ENCODE results near the gene CTSE.
"Not testable (repeated sequence)": the region's sequence is repeated elsewhere in the genome, so short reads cannot be mapped to it uniquely, and the experiment has no call there.

Gene CTSE

DNA sequence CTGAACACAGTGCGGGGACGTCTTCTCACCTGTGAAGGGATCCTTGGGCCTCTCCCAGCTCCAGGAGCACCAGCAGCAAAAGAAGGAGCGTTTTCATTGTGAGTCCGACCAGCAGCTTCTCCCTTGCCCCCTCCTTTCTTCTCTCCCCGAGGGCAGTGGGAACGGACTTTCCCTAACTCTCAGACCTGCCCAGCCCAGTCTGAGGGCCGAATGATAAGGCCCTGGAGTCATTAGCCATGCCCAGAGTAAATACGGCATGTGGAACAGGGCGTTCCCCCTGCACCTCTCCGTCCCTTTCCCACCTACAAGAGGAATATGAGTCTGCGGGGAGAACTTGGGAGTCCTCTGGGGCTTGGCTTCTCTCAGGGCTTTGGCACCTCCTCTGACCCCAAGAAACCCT lies at the start of gene CTSE:
Gene CTSE, minus strand, starts transcription at position 201 of the 400 bp plus-strand sequence. Its CDS starts 104 bp downstream, at position 97.
- no peak for DNase-seq (ENCODE audit: low read depth in 3 of 3)

DNA sequence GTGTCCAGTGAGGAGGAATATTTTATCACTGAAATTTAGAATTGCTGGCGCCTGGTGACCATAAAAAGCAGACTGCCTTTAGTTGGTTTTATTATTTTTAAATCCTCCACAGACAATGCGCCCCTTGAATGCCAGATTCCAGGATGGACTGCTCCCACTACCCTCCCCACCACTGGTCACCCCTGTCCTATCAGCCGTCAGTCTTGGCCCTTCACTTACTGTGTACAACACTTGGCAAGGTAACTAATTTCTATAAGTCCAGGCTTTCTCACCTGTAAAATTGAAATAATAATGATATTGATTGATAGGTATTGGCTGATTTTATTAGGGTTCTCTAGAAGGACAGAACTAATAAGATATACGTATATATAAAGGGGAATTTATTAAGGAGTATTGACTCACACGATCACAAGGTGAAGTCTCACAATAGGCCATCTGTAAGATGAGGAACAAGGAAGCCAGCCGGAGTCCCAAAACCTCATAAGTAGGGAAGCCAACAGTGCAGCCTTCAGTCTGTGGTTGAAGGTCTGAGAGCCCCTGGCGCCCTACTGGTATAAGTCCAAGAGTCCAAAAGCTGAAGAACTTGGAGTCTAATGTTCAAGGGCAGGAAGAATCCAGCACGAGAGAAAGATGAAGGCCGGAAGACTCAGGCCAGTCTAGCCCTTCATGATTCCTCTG lies 47.1 kb upstream of the CTSE start:
- no peak for DNase-seq (ENCODE audit: low read depth in 3 of 3)

GRCh38 chr1:206068314-206068713 lies 44.6 kb upstream of the CTSE start:
- no peak for DNase-seq (ENCODE audit: low read depth in 3 of 3)

- no peak for DNase-seq (ENCODE audit: low read depth in 3 of 3)
These were observed 44.0 kb upstream of the CTSE start for GRCh38 chr1:206067486-206068227.

DNA sequence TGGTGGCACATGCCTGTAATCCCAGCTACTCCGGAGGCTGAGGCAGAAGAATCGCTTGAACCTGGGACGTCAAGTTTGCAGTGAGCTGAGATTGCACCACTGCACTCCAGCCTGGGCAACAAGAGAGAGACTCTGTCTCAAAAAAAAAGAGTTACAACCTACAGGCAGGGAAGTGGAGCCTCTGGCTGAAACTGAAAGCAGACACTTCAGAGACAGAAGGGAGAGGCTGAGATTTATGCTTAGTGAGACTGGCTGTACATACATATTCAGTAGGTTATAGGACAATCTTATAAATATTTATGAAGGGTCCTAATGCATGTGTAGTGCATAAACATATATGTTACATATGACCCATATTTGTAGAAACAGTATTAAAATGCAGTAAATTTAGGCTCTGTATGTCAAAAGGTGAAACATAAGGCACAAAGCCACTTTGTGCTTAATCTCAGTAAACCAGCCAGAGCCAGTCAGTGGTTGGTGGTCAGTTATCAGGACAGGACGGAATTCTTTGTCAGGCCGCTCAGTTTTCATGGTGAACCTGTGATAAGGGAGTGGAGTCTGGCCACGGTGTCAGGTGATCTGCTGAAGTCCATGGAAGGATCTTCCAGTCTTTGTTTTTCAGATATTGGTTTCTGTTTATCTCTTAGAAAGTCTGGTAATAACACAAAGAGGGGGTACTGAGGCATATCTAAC lies 42.9 kb upstream of the CTSE start:
- DNase-seq (ENCODE audit: low read depth in 3 of 3), result no peak

DNA sequence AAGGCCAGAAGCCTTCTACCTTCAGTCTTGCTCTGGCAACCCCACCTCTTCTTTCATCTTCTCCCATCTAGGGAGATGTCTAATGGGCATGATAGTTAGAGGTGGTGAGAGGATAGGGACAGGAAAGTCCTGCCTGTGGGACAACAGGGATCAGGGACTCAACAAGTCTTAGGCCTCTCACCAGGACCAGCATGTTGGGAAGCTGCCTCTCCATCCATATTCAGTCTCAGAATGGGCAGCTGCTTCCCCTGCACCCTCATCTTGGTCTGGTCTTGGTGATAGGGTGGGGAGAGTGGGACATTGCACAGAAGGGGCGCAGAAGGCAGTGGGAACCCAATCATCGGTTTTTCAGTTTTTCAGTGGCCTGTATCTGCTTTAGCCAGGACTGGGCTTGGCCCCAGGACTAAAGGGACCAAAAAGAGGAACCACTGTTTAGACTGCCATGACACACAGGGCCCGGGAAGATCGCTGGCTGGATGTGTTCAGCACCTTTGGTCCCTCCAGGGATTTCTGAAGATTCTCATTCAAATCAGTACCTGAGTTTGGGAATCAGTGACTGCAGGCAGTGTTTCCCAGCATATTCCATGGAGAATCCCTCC lies 42.0 kb upstream of the CTSE start:
- DNase-seq (ENCODE audit: low read depth in 3 of 3), result no peak

- DNase-seq (ENCODE audit: low read depth in 3 of 3), result not testable (repeated sequence)
These were observed 40.8 kb upstream of the CTSE start for GRCh38 chr1:206064501-206064900.

- not testable (repeated sequence) for DNase-seq (ENCODE audit: low read depth in 3 of 3)
These were observed 40.3 kb upstream of the CTSE start for GRCh38 chr1:206064001-206064400.

DNA sequence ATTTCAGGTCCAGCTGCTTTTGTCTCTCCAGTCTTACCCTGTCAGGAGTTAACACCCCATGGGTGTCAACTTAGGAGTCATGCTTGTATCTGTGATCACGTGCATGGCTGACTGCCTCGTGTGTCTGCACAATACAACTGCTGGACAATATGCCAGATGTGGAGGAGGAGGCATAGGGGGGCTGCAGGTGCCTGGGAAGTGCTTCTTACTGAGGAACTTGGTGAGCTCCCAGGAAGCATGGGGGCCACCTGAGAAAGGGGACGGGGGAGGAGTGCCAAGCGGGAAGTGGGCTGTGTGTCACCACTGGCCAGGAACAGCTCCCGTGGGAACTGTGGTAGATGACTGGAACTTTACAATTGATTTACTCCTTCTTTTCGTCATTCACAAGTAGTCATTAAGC lies 38.8 kb upstream of the CTSE start:
- DNase-seq (ENCODE audit: low read depth in 3 of 3), result no peak

GRCh38 chr1:206060844-206061243 lies 37.1 kb upstream of the CTSE start:
- no peak for DNase-seq (ENCODE audit: low read depth in 3 of 3)

DNA sequence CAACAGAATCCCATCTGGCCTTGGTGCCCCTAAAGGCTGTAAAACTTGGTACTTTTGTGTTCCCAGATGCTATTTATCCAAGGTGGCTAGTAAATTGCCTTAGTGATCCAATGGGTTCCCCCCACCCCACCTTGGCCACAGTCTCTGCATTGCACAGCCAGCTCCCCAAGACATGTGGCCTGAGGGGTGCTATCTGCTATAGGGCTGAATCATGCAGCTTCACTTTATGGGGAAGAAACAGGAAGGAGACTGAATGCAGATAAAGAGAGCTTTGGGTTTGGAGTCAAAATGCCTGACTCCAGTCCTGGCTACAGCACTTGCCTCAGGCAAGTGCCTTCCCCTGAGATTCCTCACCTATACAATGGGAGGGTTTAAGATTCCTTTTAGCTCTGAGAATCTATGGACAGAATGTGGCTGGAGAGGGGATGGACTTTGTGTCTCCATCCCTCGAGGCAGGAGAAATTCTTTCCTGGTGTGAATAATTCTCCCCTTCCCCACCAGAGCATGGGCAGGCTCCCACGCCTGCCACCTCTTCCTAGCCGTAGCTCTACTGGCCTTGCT lies 35.7 kb upstream of the CTSE start:
- DNase-seq (ENCODE audit: low read depth in 3 of 3), result no peak

DNA sequence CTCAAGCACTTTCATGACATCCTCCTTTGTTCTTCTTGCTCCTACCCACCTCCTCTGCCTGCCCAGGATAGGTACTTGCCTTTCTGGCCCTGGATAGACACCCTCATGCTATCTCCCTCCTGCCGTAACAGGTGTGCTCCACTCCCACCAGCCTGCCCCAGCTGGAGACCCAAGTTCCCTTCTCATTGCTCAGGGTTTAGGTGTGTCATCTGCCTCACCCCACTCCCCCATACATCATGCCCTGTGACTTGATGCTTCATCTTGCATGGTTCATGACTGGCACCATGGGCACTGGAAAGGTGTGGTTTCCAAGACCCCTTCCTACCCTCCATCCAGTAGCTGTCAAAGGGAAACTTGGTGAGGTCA lies 35.2 kb upstream of the CTSE start:
- DNase-seq (ENCODE audit: low read depth in 3 of 3), result no peak

- DNase-seq (ENCODE audit: low read depth in 3 of 3), result not testable (repeated sequence)
These were observed 34.7 kb upstream of the CTSE start for GRCh38 chr1:206058289-206058926.

DNA sequence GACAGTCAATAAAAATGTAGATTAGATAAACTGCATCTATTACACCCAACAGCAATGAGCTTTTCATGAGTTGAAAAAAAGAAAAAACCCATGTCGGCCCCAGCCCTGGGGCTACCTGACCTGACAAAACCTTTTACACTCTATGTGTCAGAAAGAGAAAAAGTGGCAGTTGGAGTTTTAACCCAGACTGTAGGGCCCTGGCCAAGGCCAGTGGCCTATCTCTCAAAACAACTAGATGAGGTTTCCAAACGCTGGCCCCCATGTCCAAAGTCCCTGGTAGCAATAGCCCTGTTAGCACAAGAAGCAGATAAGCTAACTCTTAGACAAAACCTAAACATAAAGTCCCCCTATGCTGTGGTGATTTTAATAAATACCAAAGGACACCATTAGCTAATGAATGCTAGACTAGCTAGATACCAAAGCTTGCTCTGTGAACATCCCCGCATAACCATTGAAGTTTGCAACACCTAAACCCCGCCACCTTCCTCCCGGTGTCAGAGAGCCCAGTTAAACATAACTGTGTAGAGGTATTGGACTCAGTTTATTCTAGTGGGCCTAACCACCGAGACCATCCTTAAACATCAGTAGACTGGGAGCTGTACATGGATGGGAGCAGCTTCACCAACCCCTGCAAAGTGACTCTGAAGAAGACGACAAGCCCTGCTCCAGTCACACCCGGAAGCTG lies 32.1 kb upstream of the CTSE start:
- not testable (repeated sequence) for DNase-seq (ENCODE audit: low read depth in 3 of 3)

DNA sequence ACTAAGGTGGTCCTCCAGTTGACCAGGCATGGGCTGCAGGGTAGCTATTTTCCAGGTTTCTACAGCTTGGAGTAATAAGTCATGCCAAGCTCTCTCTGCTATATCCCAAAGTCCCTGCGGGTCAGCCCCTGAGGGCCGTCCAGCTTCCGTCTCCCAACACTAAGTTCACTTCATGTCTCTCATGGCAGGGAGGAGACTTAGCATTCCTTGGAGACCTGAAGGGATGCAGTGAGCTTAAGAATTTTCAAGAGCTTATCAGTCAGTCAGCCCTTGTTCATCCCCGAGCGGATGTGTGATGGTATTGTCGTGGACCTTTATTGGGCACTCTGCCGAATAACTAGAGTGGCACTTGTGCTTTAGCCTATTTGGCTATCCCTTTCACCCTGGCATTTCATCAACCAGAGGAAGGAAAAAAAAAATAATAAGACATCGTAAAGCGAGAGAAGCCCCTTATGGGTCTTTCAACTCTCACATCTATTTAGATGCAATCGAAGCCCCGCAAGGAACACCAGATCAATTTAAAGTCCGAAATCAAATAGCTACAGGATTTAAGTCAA lies 31.5 kb upstream of the CTSE start:
- DNase-seq (ENCODE audit: low read depth in 3 of 3), result not testable (repeated sequence)

DNA sequence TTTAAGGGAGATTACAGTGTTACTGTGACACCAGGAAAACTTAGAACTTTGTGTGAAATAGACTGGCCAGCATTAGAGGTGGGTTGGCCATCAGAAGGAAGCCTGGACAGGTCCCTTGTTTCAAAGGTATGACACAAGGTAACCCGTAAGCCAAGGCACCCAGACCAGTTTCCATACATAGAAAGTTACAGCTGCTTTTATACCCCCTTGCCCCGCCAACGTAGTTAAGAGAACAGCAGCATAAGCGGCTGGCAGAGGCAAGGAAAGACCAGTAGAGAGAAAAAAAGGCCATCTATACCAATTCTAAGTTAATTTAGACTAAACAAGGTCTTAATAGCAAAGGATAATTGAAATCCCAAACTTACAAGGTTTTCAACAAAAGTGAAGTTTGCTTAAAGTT lies 29.9 kb upstream of the CTSE start:
- not testable (repeated sequence) for DNase-seq (ENCODE audit: low read depth in 3 of 3)

DNA sequence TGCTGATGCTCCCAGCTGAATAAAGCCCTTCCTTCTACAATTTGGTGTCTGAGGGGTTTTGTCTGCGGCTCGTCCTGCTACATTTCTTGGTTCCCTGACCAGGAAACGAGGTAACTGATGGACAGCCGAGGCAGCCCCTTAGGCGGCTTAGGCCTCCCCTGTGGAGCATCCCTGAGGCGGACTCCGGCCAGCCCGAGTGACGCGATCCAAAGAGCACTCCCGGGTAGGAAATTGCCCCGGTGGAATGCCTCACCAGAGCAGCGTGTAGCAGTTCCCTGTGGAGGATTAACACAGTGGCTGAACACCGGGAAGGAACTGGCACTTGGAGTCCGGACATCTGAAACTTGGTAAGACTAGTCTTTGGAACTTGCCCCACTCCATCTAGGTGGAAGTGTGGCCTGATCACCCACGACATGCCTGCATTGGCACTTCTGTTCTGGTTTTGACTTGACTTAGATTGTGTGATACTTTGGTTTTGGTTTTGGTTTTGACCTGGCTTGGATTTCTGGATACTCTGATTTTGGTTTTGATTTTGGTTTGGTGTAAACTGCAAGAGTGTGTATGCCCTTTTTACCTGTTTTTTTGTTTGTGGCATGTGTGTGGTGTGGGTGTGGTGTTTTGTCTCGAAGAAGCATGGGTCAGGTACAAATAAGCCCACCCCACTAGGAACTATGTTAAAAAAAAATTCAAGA lies 29.4 kb upstream of the CTSE start, which contains the start of gene RHEX:
Gene RHEX, plus strand, starts transcription at position 255 of the 692 bp plus-strand sequence. CDS start 44,656 bp downstream, outside the sequence.
- DNase-seq (ENCODE audit: low read depth in 3 of 3), result not testable (repeated sequence)

DNA sequence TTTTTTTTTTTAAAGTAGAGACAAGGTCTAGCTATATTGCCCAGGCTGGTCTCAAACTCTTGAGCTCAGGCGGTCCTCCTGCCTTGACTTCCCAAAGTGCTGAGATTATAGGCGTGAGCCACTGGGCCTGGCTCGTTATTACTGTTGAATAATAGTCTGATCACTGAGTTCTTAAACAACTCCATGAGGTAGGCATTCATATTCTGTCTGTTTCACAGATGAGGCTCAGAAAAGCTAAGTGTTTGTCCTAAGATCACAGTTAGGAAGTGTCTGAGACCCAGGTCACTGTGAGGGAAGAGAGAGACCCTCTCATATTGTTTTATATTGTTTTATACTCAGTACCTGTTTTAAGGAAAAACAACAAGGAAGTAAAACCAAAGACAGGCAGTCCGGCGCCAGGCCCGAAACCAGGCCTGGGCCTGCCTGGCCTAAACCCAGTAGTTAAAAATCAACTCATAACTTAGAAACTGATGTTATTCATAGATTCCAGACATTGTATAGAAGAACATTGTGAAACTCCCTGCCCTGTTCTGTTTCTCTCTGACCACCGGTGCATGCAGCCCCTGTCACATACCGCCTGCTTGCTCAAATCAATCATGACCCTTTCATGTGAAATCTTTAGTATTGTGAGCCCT lies 28.7 kb upstream of the CTSE start:
- not testable (repeated sequence) for DNase-seq (ENCODE audit: low read depth in 3 of 3)

GRCh38 chr1:206050655-206051235 lies 27.1 kb upstream of the CTSE start:
- peak; percentile 9 to 36 (median 9) for DNase-seq (ENCODE audit: low read depth in 3 of 3)
